NCI-H128 (cell line): ENCODE data around the gene METRN.
A peak's percentile ranks its signal among the peaks of the same experiment; 100 is the strongest.

Source experiments
- DNase-seq: peaks from one replicate; lab custom pipeline; 2025; ENCODE audit not compliant: unreplicated experiment; lab: John Stamatoyannopoulos, UW

METRN gene

DNA sequence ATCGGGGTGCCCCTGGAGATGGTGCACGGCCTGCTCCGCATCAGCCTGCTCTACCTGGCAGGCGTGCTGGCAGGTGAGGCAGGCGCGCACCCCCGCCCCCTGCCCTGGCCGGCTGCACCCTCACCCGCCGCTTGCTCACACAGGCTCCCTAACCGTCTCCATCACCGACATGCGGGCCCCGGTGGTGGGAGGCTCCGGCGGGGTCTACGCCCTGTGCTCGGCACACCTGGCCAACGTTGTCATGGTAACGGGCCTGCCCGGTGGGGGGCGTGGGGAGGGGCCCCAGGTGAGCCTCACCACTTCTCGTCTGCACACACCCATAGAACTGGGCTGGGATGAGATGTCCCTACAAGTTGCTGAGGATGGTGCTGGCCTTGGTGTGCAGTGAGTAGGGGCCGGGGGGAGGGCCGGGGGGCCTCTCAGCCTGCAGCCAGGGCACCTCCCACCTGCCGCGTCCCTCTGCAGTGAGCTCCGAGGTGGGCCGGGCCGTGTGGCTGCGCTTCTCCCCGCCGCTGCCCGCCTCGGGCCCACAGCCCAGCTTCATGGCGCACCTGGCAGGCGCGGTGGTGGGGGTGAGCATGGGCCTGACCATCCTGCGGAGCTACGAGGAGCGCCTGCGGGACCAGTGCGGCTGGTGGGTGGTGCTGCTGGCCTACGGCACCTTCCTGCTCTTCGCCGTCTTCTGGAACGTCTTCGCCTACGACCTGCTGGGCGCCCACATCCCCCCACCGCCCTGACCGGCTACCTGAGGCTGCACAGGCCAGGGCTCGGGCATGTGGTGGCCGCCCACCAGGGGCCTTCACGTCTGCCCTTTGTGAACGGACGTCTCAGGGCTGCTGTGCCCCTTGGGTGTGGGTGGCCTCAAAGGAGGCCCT lies 37.4 kb upstream of the METRN start:
- no peak for DNase-seq

DNA sequence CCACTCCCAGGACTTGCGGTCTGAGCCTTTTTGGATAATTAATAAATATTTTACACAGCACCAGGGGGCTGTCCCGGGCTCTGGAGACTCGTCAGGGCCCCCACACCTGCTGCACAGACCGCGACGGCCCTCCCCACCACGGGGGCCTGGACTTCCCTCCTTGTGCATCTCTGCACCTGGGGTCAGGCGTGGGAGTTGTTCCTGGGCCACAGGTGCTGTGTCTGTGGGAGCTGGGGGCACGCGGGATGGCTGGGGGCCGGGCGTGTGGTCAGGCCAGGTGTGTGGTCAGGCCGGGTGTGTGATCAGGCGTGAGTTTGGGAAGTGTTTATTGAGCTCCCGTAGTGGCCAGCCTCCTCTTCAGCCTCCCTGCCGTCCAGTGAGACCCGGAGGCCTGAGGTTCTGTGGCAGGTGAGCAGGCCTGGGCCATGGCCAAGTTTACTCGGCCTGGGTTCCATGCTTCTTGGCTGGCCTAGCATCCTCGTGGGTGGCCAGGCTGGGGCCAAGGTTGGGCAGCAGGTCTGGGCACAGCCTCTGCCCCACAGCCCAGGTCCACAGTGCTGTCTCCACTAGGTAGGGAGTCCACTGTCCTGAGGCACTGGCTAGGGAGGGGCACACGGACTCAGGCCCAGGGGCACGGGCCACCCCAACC lies 36.6 kb upstream of the METRN start:
- DNase-seq: no peak

DNA sequence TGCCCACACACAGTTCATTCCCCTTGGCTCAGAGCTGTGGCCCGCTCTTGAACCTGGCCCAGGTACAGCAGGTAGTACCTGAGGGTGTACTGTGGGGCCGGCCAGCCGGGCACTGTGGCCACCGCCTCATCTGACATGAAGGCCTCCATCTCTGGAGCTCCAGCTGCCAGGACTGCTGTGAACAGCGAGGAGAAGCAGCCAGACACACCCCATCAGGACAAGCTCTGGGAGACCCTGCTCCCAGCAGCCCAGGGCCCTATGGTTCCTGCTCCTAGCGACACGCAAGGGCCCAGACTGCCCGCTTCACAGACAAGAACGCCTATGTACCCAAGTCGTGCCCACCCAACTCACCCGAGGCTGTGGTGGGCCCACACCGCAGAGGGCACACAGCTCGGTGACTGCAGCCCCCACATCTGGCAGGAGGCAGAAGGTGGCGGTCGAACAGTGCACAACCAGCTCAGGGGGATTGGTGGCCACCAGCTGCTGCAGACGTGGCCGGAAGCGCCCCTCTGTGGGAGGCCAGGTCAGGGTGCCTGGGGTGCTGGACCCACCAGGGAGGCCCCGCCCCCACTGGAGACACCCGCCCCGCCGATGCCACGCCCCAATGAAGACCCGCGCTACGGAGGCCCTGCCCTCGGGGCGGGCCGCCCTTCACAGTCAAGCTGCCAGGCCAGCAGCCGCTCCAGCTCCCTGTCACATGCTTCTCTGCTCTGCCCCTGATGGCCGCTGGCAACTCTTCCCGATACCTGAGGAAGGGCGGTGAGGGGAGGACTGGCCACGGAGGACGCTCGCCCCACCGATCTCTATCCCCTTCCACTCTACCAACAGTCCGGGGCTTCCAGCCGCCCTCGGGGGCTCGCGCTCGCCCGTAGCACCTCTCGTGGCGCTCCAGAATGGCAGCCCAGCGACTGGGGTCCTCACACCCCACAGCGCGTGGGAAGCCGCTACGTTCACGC lies 35.8 kb upstream of the METRN start:
- peak; percentile 28 for DNase-seq

DNA sequence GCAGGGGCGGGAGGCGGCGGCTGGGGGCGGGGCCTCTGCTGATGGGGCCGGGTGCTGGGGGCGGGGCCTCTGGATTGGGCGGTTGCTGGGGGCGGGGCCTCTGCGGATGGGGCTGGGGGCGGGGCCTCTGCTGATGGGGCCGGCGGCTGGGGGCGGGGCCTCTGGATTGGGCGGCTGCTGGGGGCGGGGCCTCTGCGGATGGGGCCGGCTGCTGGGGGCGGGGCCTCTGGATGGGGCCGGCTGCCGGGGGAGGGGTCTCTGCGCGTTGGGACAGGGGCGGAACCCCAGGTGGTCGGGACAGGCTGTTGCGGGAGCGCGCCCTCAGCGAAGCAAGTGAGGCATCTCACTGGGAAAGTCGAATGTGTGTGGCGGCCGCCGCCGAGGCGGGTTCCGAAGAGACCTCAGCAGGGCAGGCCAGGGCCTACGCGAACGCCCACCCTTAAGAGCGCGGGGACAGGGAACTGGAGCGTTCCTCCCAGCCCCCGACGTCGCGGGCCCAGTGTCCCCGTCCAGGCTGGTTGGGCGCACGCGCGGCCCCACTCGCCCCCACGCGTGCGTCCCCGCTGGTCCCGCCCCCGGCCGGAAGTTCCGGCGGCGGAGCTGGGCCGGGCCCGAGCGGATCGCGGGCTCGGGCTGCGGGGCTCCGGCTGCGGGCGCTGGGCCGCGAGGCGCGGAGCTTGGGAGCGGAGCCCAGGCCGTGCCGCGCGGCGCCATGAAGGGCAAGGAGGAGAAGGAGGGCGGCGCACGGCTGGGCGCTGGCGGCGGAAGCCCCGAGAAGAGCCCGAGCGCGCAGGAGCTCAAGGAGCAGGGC lies 34.9 kb upstream of the METRN start, which contains the start of gene STUB1:
TSS of gene STUB1 (plus strand) at position 597 of the 811 bp plus-strand sequence. CDS start at position 713, 116 bp downstream.
- DNase-seq: peak; percentile 25

DNA sequence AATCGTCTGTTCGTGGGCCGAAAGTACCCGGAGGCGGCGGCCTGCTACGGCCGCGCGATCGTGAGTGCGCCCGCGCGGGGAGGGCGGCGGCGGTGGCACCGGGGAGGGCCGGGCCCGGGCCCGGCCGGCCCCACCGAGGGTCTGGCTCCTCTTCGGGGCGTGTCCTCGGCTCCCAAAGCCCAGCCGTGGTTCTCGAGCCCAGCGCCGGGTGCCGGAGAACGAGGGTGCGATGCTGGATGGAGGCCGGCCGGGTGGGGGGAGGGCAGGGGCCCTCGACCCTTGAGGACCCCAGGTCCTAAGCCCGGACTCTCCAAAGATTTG lies 34.3 kb upstream of the METRN start:
- DNase-seq: no peak

DNA sequence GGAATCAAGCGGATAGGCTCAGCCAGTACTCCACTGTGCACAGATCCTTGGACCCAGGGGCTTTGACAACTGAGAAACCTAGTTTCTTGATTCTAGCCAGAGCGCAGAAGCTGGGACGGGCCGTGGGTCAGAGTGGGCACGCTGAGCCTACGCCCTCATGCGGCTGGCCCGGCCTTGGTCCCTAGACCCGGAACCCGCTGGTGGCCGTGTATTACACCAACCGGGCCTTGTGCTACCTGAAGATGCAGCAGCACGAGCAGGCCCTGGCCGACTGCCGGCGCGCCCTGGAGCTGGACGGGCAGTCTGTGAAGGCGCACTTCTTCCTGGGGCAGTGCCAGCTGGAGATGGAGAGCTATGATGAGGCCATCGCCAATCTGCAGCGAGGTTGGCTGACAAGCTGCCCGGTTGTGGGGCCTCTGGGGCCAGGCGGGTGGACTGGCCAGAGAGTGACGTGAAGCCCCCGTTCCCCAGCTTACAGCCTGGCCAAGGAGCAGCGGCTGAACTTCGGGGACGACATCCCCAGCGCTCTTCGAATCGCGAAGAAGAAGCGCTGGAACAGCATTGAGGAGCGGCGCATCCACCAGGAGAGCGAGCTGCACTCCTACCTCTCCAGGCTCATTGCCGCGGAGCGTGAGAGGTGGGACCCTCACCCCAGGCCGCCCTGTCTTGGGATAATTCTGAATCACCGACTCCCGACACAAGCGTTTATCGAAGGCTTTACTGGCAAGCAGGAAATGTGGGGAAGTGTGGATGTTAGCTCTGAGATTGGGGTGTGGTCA lies 33.8 kb upstream of the METRN start:
- no peak for DNase-seq

DNA sequence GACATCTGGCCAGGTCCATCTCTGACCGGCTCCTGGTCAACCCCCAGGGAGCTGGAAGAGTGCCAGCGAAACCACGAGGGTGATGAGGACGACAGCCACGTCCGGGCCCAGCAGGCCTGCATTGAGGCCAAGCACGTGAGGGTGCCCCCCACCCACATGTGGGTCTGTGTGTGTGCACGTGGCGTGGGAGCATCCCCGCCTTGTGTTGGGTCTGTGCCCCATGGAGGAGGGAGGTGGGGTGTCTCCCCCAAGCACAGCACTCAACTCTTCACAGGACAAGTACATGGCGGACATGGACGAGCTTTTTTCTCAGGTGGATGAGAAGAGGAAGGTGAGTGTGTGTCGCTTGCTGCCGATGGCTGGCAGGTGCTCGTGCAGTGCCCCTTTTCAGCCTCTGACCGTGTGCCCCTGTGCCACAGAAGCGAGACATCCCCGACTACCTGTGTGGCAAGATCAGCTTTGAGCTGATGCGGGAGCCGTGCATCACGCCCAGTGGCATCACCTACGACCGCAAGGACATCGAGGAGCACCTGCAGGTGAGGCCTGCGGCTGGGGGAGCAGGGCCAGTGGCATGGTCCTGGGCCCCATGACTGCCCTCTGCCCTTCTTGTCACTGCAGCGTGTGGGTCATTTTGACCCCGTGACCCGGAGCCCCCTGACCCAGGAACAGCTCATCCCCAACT lies 33.0 kb upstream of the METRN start:
- DNase-seq: no peak

DNA sequence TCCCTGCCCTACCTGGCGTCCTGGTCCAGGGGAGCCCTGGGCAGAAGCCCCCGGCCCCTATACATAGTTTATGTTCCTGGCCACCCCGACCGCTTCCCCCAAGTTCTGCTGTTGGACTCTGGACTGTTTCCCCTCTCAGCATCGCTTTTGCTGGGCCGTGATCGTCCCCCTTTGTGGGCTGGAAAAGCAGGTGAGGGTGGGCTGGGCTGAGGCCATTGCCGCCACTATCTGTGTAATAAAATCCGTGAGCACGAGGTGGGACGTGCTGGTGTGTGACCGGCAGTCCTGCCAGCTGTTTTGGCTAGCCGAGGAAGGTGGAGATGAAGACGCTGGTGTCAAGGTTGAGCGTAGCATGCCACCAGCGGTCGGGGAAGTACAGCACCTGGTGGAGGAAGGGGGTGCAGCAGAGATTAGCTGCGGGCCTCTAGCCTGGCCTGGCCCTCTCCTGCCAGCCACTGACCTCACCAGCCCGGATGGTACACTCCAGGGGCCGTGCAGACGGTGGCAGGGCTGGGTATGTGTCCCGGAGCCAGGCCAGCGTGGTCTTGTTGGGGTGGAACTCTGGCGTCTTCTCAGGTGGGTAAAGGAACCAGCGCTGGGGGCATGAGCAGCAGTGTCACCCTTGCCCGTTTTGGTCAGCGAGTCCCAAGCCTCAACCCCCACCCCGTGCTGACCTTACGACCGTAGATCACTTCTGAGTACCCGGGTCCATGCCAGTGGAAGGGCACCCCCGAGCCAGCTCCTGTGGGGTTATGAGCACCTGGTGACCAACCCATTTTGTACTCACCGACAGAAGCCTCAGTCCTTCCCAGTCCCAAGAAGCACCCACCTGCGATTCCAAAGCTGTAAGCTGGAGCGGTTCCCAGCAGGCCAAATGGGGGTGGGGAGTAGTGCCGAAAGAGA lies 32.2 kb upstream of the METRN start:
- DNase-seq: no peak

DNA sequence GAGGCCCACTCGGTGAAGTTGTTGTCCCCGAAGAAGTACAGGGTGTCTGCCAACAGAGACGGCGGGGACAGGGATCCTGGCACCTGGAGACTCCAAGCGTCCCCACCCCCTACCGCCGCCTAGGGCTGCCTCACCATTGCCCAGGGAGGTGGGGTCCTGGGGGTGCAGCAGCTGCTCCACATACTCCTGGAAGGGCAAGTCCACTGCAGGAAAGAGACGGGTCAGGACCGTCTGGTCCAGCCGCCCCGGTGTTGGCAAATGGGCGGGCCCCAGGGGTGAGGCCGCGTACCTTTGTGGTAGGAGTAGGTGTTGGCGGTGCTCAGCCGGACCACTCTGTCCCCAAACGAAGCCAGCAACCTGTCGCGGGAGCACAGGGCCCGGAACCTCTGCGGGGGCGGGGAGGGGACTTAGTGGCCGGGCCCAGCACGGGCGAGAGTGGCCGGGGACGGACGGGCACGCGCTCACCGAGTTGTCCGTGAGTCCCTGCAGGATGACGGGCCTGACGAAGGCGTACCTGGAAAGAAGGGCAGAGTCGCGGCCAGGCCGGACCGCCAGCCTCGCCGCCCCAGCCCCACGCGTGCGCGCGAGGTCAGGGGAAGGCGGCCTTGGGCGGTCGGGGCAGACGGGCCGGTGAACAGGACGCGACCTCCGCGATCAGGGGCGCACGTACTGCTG lies 31.4 kb upstream of the METRN start:
- DNase-seq: no peak

DNA sequence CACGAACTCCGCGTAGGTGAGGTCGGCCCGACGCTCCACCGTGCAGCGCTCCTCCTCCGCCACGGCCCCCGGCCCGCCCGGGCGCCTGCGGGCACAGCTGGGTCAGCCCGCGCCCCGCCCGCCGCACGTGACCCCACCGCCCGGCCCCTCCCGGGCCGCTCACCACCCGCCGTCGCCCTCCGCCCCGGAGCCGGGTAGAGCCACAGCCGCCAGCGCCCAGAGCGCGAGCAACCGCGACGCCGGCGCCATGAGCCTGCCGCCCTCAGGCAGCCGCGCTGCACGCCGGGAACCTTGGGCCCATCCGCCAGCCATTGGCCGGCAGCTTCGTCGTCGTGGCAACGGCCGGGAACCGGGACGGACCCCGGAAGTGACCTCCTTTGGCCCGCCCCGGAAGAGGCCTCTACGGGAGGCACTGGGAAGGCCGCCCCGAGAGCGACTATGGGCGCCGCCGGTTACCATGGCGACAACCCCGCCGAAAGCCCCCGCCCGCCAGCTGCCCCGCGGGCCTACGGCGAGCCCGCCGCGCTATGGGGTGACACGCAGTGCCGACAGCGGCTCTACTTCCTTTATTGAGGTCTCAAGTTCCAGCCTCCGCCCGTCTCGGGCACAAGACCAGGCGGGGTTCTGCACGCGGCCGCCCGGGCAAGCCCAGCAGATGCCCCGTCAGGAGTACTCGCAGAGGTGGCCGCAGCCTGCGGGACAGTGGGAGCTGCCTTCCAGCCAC lies 30.7 kb upstream of the METRN start, which contains the start of gene JMJD8:
TSS of gene JMJD8 (minus strand) at position 264 of the 724 bp plus-strand sequence. CDS start at position 249, 15 bp downstream.
- DNase-seq: peak; percentile 92

DNA sequence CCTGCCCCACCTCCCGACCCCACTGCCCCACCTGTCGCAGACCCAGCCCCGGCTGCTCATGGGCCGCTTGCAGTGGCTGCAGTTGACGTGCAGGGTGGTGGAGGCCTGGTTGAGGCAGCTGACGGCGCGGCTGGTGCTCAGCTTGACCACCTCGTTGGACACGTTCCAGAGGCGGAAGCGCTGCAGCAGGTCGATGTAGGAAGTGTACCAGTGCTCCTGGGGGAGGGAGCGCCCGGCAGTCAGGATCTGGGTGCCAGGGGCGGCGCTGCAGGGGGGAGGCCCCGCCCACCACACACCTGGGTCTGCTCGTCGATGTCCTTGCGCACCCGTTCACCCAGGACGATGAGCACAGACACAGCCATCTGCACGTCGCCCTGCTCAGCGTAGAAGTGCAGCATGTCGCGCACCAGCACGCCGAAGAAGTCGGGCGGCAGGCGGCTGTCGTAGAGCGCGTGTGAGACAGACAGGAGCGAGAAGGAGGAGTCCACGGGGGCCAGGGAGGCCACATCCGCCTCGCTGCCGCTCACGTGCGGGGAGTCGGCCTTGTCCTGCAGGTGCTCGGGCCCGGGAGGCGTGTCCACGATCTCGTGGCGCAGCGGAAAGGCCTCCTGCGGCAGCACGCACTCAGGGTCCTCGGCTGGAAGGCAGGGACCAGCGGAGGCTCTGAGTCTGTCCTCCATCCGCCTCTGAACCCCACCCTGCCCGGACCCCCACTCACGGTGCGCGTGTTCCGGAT lies 29.8 kb upstream of the METRN start:
- DNase-seq: no peak

DNA sequence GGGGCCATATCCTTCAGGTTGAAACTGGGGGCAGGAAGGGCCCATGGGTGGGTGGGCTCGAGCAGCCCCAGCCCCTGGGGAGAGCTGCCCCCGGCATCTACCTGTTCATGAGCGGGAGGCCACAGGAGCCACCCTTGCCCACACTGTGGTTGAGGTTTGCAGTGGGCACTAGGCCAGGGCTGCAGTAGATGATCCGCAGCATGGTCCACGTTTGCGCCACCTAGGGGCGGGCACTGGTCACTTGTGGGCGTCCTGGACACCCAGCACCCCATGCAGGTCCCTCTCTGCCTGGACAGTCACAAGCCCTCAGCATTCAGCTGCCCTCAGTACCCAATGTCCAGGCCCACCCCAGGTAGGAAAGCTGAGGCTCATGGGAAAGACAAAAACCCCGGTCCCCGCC lies 29.0 kb upstream of the METRN start:
- DNase-seq: no peak

DNA sequence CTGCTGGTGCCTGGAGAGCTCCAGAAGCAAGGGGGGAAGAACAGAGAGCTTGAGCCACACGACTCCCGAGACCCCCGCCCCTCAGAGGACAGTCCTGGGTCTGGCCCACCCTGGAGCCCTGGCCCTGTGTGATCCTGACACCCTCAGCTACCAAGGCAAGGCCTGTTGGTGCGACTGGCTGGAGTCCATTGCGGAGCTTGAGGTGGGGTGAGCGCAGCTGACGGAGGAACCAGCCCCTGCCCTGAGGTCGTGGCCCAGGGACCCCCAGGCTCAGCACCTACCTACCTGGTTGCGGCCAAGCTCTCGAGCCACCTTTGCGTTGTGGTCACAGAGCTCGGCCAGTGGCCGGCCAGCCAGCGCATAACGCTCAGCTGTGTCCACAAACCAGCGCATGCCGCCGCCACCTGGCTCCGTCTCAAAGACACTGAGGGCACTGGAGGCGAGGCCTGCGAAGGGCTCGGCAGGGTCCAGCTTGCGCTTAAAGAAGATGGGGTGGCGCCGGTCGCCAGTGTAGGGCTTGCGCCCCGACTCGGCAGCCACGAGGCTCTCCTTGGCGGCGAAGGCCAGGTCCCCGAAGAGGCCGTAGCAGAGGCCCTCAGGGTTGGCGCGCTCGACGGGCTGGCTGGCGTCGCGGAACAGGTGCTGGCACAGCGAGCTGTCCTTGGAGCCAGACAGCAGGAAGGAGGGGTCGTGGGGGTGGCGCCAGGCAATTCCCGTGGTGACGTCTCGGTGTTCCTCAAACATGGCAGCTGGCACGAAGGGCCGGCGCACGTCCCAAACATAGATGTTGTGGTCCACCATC lies 28.3 kb upstream of the METRN start:
- DNase-seq: no peak

DNA sequence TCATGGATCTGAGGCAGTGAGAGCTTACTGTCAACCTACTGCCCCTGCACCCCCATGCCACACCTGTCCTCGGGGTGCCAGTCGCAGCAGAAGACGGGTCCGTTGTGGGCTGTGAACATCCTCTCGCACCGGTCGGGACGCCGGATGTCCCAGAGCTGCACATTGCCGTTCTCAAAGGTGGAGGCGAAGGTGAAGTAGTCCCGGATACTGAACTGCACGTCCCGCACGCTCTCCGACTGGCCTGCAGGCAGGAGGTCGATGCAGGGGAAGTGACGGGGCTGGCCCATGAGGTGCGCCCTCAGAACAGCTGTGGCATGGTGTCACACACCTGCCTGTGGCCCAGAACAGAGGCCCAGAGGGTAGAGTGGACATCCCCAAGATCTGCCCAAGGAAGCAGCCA lies 27.4 kb upstream of the METRN start:
- no peak for DNase-seq

DNA sequence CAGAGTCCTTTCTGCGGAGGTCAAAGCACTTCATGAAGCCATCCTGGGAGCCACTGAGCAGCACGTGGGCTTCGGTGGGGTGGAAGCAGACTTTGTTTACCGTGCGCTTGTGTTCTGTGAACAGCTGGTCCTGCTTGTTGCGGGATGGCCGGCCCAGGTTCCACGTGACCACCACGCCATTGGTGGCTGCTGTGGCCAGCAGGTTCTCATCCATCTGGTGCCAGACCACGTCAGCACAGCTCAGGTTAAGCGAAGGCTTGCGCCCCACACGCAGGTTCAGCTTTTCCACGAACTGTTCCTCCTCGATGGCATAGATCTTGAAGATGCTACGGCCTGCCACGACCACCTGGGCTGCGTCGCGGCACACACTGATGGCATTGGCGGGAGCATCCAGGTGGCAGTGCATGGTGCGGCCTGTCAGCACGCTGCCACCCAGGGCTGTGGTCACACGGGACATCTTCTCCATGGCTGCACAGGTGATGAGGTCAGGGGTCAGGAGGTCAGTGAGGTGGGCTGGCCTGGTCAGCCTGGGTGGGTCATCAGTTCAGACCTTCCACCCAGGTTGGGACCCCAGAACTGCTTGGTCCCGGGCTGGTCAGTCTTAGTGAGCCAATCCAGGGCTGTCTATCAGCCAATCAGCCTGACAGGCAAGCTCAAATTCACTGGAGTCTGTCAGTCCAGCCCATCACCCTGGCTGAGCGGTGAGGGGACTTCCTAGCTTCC lies 25.6 kb upstream of the METRN start:
- no peak for DNase-seq
